H1 (cell line): Measurements from ENCODE around the gene ASB8. TPM values are rescaled to one million over a fixed set of nuclear protein-coding genes. Genes with fewer than 3 reads are reported as not detected.

Experiments
- CTCF ChIA-PET: fragments of 300-600 bp; sonication (Branson Sonifier 250); formaldehyde crosslinking; loops from one replicate; lab custom pipeline; 2021; ENCODE audit not compliant: partially characterized antibody; lab: Charles Lee
- POLR2A ChIA-PET: fragments of 300-600 bp; sonication (Branson Sonifier 250); formaldehyde crosslinking; loops from one replicate; lab custom pipeline; 2021; ENCODE audit warnings: inconsistent platforms; ENCODE audit not compliant: partially characterized antibody; lab: Charles Lee
- DNase-seq, 2 experiments: peaks; one replicate each; pipeline versions ENCODE4 v3.0.0 to v3.0.0-alpha.2; 2010 to 2022; ENCODE audit warnings: low spot score in 2 of 2, low read depth in 1 of 2, mixed read lengths in 1 of 2
- FAIRE-seq: peaks from 2 replicates; lab custom pipeline; 2011; peaks lifted over from hg19 to GRCh38; lab: Jason Lieb, UNC
- H2AFZ ChIP-seq: 2 replicates; pipeline ENCODE4 v1.8.1; 2012; ENCODE audit warnings: low read length, inconsistent platforms
- H2AK5ac ChIP-seq: 2 replicates; pipeline ENCODE4 v1.6.1; 2013; ENCODE audit warnings: low read depth, low read length
- H2BK120ac ChIP-seq: replicated peaks from 2 replicates; pipeline ENCODE3; 2013; ENCODE audit warnings: low read depth, low read length, inconsistent platforms
- H2BK12ac ChIP-seq: 2 replicates; pipeline ENCODE4 v1.6.1; 2013; ENCODE audit warnings: low read depth, low read length
- H2BK15ac ChIP-seq: 2 replicates; pipeline ENCODE4 v1.6.1; 2013; ENCODE audit warnings: low read length
- H2BK20ac ChIP-seq: 2 replicates; pipeline ENCODE4 v1.6.1; 2013; ENCODE audit warnings: low read length
- H2BK5ac ChIP-seq: 2 replicates; pipeline ENCODE4 v1.6.1; 2013; ENCODE audit warnings: low read depth, low read length
- H3K14ac ChIP-seq: 2 replicates; pipeline ENCODE4 v1.6.1; 2013; ENCODE audit warnings: inconsistent platforms; ENCODE audit not compliant: insufficient read length
- H3K18ac ChIP-seq: 2 replicates; pipeline ENCODE4 v1.6.1; 2013; ENCODE audit warnings: low read length; ENCODE audit errors: extremely low read depth
- H3K23ac ChIP-seq: 2 replicates; pipeline ENCODE4 v1.6.1; 2013; ENCODE audit warnings: inconsistent platforms; ENCODE audit not compliant: insufficient read length
- H3K23me2 ChIP-seq: 2 replicates; pipeline ENCODE4 v1.6.1; 2013; ENCODE audit warnings: low read depth, low read length
- H3K27ac ChIP-seq: 2 replicates; pipeline ENCODE4 v1.6.1; 2011; ENCODE audit warnings: low read depth, low read length, inconsistent platforms
- H3K27me3 ChIP-seq, 4 experiments: replicated peaks in 1 of 4; 1 replicate in 1 of 4; 2 replicates in 3 of 4; pipeline versions ENCODE4 v1.6.1 to v1.8.1; 2011 to 2013; ENCODE audit warnings: low read length in 3 of 4, mild to moderate bottlenecking in 3 of 4, inconsistent platforms in 2 of 4, mixed read lengths in 2 of 4, moderate library complexity in 1 of 4; ENCODE audit not compliant: control insufficient read depth in 3 of 4, insufficient read depth in 3 of 4; ENCODE audit errors: extremely low read depth in 1 of 4
- H3K36me3 ChIP-seq, 4 experiments: 2 replicates each; pipeline versions ENCODE4 v1.6.1 to v1.8.1; 2011 to 2013; ENCODE audit warnings: mild to moderate bottlenecking in 4 of 4, low read length in 3 of 4, moderate library complexity in 2 of 4, control low read depth in 1 of 4, inconsistent platforms in 1 of 4; ENCODE audit not compliant: insufficient read depth in 4 of 4, control insufficient read depth in 2 of 4
- H3K4ac ChIP-seq: replicated peaks from 2 replicates; pipeline ENCODE3; 2013; ENCODE audit warnings: low read length, low read depth, mixed read lengths, inconsistent platforms; ENCODE audit not compliant: insufficient read length
- H3K4me1 ChIP-seq, 4 experiments: replicated peaks in 1 of 4; 1 replicate in 1 of 4; 2 replicates in 3 of 4; pipeline versions ENCODE4 v1.6.1 to v1.8.1; 2011 to 2013; ENCODE audit warnings: low read length in 3 of 4, inconsistent platforms in 2 of 4, mixed read lengths in 1 of 4; ENCODE audit not compliant: insufficient read depth in 4 of 4, control insufficient read depth in 3 of 4
- H3K4me2 ChIP-seq, 2 experiments: 2 replicates each; pipeline versions ENCODE4 v1.6.1 to v1.8.1; 2011 to 2013; ENCODE audit warnings: low read depth in 2 of 2, low read length in 2 of 2, control low read depth in 1 of 2, inconsistent platforms in 1 of 2, mild to moderate bottlenecking in 1 of 2; ENCODE audit not compliant: insufficient read depth in 1 of 2
- H3K4me3 ChIP-seq, 4 experiments: fragments of 200-600, 300-600 bp in 1 of 4; sonication (generic), shearing (Covaris generic), sonication (Bioruptor Twin) in 1 of 4; 2 replicates each; pipeline versions ENCODE4 v1.5.1 to v1.8.1; 2011 to 2016; ENCODE audit warnings: low read length in 4 of 4, low read depth in 3 of 4, control low read depth in 2 of 4, inconsistent platforms in 2 of 4, mild to moderate bottlenecking in 2 of 4, mixed read lengths in 1 of 4, moderate library complexity in 1 of 4; ENCODE audit not compliant: insufficient read depth in 2 of 4; ENCODE audit errors: extremely low read depth in 1 of 4
- H3K56ac ChIP-seq: replicated peaks from 2 replicates; pipeline ENCODE3; 2013; ENCODE audit warnings: low read depth, mild to moderate bottlenecking, mixed read lengths, low read length, inconsistent platforms; ENCODE audit not compliant: insufficient read length
- H3K79me1 ChIP-seq: 2 replicates; pipeline ENCODE4 v1.6.1; 2013; ENCODE audit warnings: low read depth, low read length, control low read depth
- H3K79me2 ChIP-seq, 2 experiments: 2 replicates each; pipeline versions ENCODE4 v1.6.1 to v1.8.1; 2012 to 2013; ENCODE audit warnings: low read length in 2 of 2, mild to moderate bottlenecking in 2 of 2, inconsistent platforms in 1 of 2; ENCODE audit not compliant: insufficient read depth in 2 of 2, control insufficient read depth in 1 of 2
- H3K9ac ChIP-seq, 4 experiments: replicated peaks in 1 of 4; 1 replicate in 1 of 4; 2 replicates in 3 of 4; pipeline versions ENCODE4 v1.6.1 to v1.8.1; 2011 to 2013; ENCODE audit warnings: low read depth in 3 of 4, low read length in 3 of 4, control low read depth in 2 of 4, mild to moderate bottlenecking in 2 of 4, moderate library complexity in 2 of 4, inconsistent platforms in 1 of 4; ENCODE audit errors: extremely low read depth in 1 of 4
- H3K9me3 ChIP-seq, 2 experiments: 2 replicates each; pipeline versions ENCODE4 v1.6.1 to v1.8.1; 2012 to 2013; ENCODE audit warnings: mild to moderate bottlenecking in 2 of 2, moderate library complexity in 2 of 2, control low read depth in 1 of 2, inconsistent platforms in 1 of 2, low read depth in 1 of 2, low read length in 1 of 2, mixed read lengths in 1 of 2; ENCODE audit not compliant: insufficient read depth in 2 of 2
- H4K20me1 ChIP-seq, 2 experiments: replicated peaks in 1 of 2; 2 replicates each; pipeline versions ENCODE3 to v1.8.1; 2011 to 2013; ENCODE audit warnings: inconsistent platforms in 2 of 2, low read length in 2 of 2, mild to moderate bottlenecking in 1 of 2; ENCODE audit not compliant: insufficient read depth in 2 of 2, control insufficient read depth in 1 of 2
- H4K5ac ChIP-seq: 2 replicates; pipeline ENCODE4 v1.6.1; 2013; ENCODE audit warnings: low read length, low read depth, mixed read lengths, inconsistent platforms; ENCODE audit not compliant: insufficient read length
- H4K8ac ChIP-seq: 2 replicates; pipeline ENCODE4 v1.8.0; 2013; ENCODE audit warnings: mild to moderate bottlenecking, moderate library complexity, low read length, inconsistent platforms; ENCODE audit not compliant: insufficient read depth; ENCODE audit errors: extremely low read depth
- H4K91ac ChIP-seq: replicated peaks from 2 replicates; pipeline ENCODE3; 2013; ENCODE audit warnings: low read length, mixed read lengths, inconsistent platforms; ENCODE audit not compliant: insufficient read length
- ATF2 ChIP-seq: IDR thresholded peaks from 2 replicates; pipeline ENCODE4 v1.6.1; 2012; ENCODE audit warnings: low read length, inconsistent platforms
- ATF3 ChIP-seq: IDR thresholded peaks from 2 replicates; pipeline ENCODE4 v1.6.1; 2011; ENCODE audit warnings: low read depth, mild to moderate bottlenecking, low read length; ENCODE audit not compliant: insufficient read depth
- CBX8 ChIP-seq: fragments of 300-800, 300-1000 bp; sonication (generic); IDR thresholded peaks from 2 replicates; pipeline ENCODE4 v1.7.1; 2016; ENCODE audit warnings: low read depth, low read length, borderline replicate concordance
- CHD1 ChIP-seq: IDR thresholded peaks from 2 replicates; pipeline ENCODE4 v1.6.1; 2012; ENCODE audit warnings: low read depth, low read length, improper control_type of control experiment
- EGR1 ChIP-seq: IDR thresholded peaks from 2 replicates; pipeline ENCODE4 v1.6.1; 2011; ENCODE audit warnings: low read depth, low read length, borderline replicate concordance
- HDAC2 ChIP-seq, 2 experiments: fragments of 300-600 bp in 1 of 2; sonication (generic) in 1 of 2; IDR thresholded peaks; 2 replicates each; pipeline ENCODE4 v1.6.1; 2011 to 2012; ENCODE audit warnings: low read depth in 2 of 2, low read length in 2 of 2, mild to moderate bottlenecking in 2 of 2, moderate library complexity in 2 of 2, borderline replicate concordance in 1 of 2, inconsistent platforms in 1 of 2
- NRF1 ChIP-seq: IDR thresholded peaks from 2 replicates; pipeline ENCODE4 v1.6.1; 2011; ENCODE audit warnings: mild to moderate bottlenecking, low read depth, low read length, improper control_type of control experiment
- RAD21 ChIP-seq, 2 experiments: IDR thresholded peaks in 1 of 2; conservative IDR thresholded peaks in 1 of 2; 2 replicates each; pipeline ENCODE4 v1.6.1; 2011; ENCODE audit warnings: low read depth in 2 of 2, low read length in 2 of 2, improper control_type of control experiment in 1 of 2, inconsistent platforms in 1 of 2, mild to moderate bottlenecking in 1 of 2, moderate library complexity in 1 of 2
- SP1 ChIP-seq: IDR thresholded peaks from 2 replicates; pipeline ENCODE4 v1.6.1; 2011; ENCODE audit warnings: low read depth, low read length
- SP4 ChIP-seq: IDR thresholded peaks from 2 replicates; pipeline ENCODE4 v1.6.1; 2012; ENCODE audit warnings: low read length, inconsistent platforms
- TEAD4 ChIP-seq: IDR thresholded peaks from 2 replicates; pipeline ENCODE4 v1.6.1; 2012; ENCODE audit warnings: low read depth, low read length, inconsistent platforms, mixed read lengths
- WGBS, 2 experiments: shearing (Covaris generic) in 1 of 2; methylation state at CpG; one replicate each; pipeline versions ENCODE4 v1.1.6 to v1.1.7; 2013 to 2015; ENCODE audit warnings: low lambda C conversion rate in 2 of 2, mixed read lengths in 2 of 2, inconsistent platforms in 1 of 2, low coverage in 1 of 2, missing lambda C conversion rate in 1 of 2; ENCODE audit not compliant: insufficient replicate concordance in 2 of 2, insufficient coverage in 1 of 2, insufficient read length in 1 of 2; ENCODE audit errors: extremely low coverage in 1 of 2, missing lambda C conversion rate in 1 of 2; 5-methylcytosine and 5-hydroxymethylcytosine counted together
- polyA plus RNA-seq, 7 experiments: library from polyadenylated mRNA; depleted of rRNA in 3 of 7; stranded (reverse) in 5 of 7; unstranded in 2 of 7; fragments of >200 nt in 5 of 7; fragments of 200-250 nt in 2 of 7; gene quantifications; 1 replicate in 5 of 7; 2 replicates in 1 of 7; 4 replicates in 1 of 7; pipeline versions ENCODE4 v1.2.1 to v1.2.3, GENCODE V29; 2011 to 2013; ENCODE audit warnings: missing spikeins in 2 of 7, mixed read lengths in 2 of 7
- total RNA-seq: library from RNA; stranded (reverse); fragmentation: NEBNext Ultra II Directional; extraction: Animal tissue kit (Norgen Biotek cat#: 25700); gene quantifications from 2 replicates; pipeline ENCODE4 v1.2.1, GENCODE V29; 2021

The ASB8 gene
- total and polyA plus RNA-seq, 2 of the 8 experiments (the other 6 are each of a cell fraction or from before 2014, with no cell fraction given) = 3.8 to 8.3 TPM

GRCh38 chr12:48132826-48133225, 24.5 kb downstream of the ASB8 start:
- no peak overlapping the region for H3K23ac ChIP-seq
- H3K23me2 ChIP-seq = no peaks in the 10 kb centered on the region
- no peak overlapping the region for H2BK120ac ChIP-seq
- no peak overlapping the region for H3K56ac ChIP-seq
- H2BK20ac ChIP-seq = no peak overlapping the region
- ChIA-PET POLR2A (interaction anchor here (1.2 to 2.2 kb wide), 5 partner anchors 8 to 27 kb away, joined by 3 to 6 read pairs (median 4); partner anchors contain the start of gene SENP1), CTCF (interaction anchor here (1.1 to 1.4 kb wide), 2 partner anchors 8 to 24 kb away, joined by 3 read pairs; partner anchors contain the start of gene ASB8)
- H3K27me3 ChIP-seq = no peaks in the 10 kb centered on the region
- H3K27ac ChIP-seq = no peak overlapping the region
- no peak overlapping the region for H3K4me2 ChIP-seq
- H4K5ac ChIP-seq = no peak overlapping the region
- no peaks in the 10 kb centered on the region; the same call in 1 of the 2 replicates for H3K79me1 ChIP-seq
- H3K14ac ChIP-seq = no peak overlapping the region
- H3K9ac ChIP-seq = no peak overlapping the region
- peaks cover 22 to 78% (median 61%) of the 10 kb centered on the region in 4 experiments for H3K36me3 ChIP-seq
- no peaks in the 10 kb centered on the region for H3K9me3 ChIP-seq
- H3K18ac ChIP-seq = no peak overlapping the region
- H2BK15ac ChIP-seq = no peak overlapping the region
- H3K4ac ChIP-seq = no peak overlapping the region
- no peak overlapping the region for H4K91ac ChIP-seq
- H3K79me2 ChIP-seq = no peaks in the 10 kb centered on the region
- no peak overlapping the region for H2BK5ac ChIP-seq
- no peak for FAIRE-seq
- H4K20me1 ChIP-seq = peaks cover 0 to 2% of the 10 kb centered on the region in 2 experiments
- no peak for DNase-seq
- H3K4me1 ChIP-seq = no peaks in the 10 kb centered on the region
- no peak overlapping the region for H4K8ac ChIP-seq
- no peak overlapping the region for H3K4me3 ChIP-seq
- no peak overlapping the region for H2AFZ ChIP-seq
- no peak overlapping the region for H2BK12ac ChIP-seq
- no peak overlapping the region for H2AK5ac ChIP-seq
- 93% methylated on average over 14 of the region's 14 CpGs; no CpG with 5 or more reads in 1 of the 2 experiments for WGBS, 2 experiments
- no peak for TF ChIP-seq SP1
- no peak for TF ChIP-seq ATF2
- no peak for TF ChIP-seq RAD21 (IDR thresholded peaks at IDR 0.05 in 1 of 2, conservative IDR thresholded peaks at IDR 0.05 in 1 of 2; ENCODE audit: low read depth in 2 of 2, low read length in 2 of 2)
- TF ChIP-seq NRF1 = no peak
- TF ChIP-seq ATF3 = no peak
- no peak for TF ChIP-seq EGR1
- no peak for TF ChIP-seq SP4
- no peak for TF ChIP-seq HDAC2 (IDR thresholded peaks at IDR 0.05; ENCODE audit: borderline replicate concordance in 1 of 2, low read depth in 2 of 2, low read length in 2 of 2)
- no peak for TF ChIP-seq CHD1
- TF ChIP-seq CBX8 = no peak
- no peak for TF ChIP-seq TEAD4
